NCI-H2227 (cell line): ENCODE results near the gene SIRPA.

Experiments
- DNase-seq: peaks from one replicate; lab custom pipeline; 2025; ENCODE audit not compliant: unreplicated experiment; lab: John Stamatoyannopoulos, UW

Gene SIRPA

GRCh38 chr20:1973601-1974440, 78.6 kb downstream of the SIRPA start:
- DNase-seq, result no peak

GRCh38 chr20:1975291-1975690, 80.1 kb downstream of the SIRPA start:
- no peak for DNase-seq

- no peak for DNase-seq
Observed at GRCh38 chr20:1979106-1979778, 84.0 kb downstream of the SIRPA start.

GRCh38 chr20:1982686-1983085, 87.5 kb downstream of the SIRPA start:
- DNase-seq, result no peak

- DNase-seq, result no peak
Observed at GRCh38 chr20:1983301-1983700, 88.1 kb downstream of the SIRPA start.

- DNase-seq, result no peak
Observed at GRCh38 chr20:1987826-1988225, 92.6 kb downstream of the SIRPA start.
